GM19193 (cell line): ENCODE results near the gene OR2T12.

ENCODE experiments used
- POLR2A ChIP-seq: IDR thresholded peaks from 4 replicates; pipeline ENCODE4 v1.6.1; 2011; ENCODE audit not compliant: insufficient read depth, insufficient read length; ENCODE audit errors: extremely low read depth

OR2T12 gene, protein sequence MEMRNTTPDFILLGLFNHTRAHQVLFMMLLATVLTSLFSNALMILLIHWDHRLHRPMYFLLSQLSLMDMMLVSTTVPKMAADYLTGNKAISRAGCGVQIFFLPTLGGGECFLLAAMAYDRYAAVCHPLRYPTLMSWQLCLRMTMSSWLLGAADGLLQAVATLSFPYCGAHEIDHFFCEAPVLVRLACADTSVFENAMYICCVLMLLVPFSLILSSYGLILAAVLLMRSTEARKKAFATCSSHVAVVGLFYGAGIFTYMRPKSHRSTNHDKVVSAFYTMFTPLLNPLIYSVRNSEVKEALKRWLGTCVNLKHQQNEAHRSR

DNA sequence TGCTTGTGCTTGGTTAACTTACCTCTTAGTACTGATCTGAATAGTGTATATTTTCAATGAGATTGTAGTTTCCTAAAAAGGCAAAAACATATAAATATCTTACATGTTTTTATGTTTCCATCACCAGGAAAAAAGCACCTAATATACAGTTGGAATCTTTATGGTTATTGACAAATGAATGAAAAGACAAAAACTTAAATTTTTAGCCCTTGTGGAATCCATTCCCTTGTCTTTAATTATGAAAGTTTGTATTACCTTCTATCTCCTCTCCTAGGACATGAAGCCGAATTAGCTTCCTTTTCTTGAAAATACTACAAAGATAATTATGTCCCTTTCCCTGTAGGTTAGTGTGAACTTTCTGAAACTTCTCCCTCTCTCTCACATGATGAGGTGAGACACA, at the start of gene OR2T12:
Gene OR2T12 (minus strand): TSS at position 101 of the 400 bp plus-strand sequence. CDS start 7,846 bp downstream, outside the sequence.
- no peak for TF ChIP-seq POLR2A

DNA sequence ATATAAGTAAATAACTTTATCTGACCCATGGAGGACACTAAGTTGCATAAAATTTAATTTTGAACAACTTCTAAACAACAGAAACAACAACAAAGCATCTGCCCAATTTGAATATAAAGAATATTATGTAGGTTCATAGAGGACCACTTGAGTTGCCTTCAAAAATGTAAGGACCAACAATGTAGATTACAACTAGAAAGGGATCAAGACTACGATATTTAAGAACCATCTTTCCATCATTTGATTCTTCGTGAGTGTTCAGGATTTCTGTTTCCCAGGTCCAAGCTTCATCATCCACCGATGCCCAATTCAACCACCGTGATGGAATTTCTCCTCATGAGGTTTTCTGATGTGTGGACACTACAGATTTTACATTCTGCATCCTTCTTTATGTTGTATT, 45.3 kb upstream of the OR2T12 start, which contains the start of gene OR14C36:
Gene OR14C36 (plus strand): TSS at position 301 of the 400 bp plus-strand sequence. CDS start 0 bp downstream, at position 301.
- no peak for TF ChIP-seq POLR2A

DNA sequence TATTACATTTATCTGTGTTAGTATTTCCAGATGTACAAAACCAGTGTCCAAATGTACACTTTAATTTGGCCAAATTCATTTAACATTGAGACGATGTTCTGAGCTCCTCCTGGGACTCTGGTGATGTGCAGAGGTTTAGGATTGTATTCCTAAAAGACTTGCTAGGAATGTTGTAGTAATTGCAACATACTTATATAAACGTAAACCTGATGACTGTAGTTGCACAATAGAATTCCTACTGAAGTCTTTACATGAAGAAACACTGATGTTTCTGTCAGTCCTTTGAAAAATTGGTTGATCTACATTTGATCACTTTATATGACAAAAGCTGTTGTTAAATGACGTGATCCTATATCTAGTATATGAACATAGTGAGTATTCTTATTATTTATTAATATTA, 40.2 kb upstream of the OR2T12 start:
- no peak for TF ChIP-seq POLR2A

DNA sequence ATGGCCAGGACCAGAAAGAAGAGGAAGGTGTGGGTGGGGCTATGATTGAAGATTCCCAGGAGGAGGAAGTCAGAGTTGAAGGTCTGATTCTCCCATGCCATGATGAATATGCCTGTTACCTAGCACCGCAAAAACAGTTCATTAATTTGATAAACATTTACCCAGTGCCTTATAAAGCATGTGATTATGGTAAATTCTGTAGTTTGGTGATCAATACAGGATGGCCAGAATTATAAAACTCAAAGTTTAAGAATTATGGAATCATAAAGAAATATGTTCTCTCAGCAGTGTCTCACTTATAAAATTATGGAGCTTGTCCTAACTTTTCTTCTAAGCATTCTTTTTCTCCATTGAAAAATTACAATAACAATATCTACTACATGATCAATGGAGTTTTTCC, 21.2 kb upstream of the OR2T12 start, which contains the start of gene OR2M7:
Gene OR2M7 (minus strand): TSS at position 101 of the 400 bp plus-strand sequence. CDS start 0 bp downstream, at position 101.
- no peak for TF ChIP-seq POLR2A

DNA sequence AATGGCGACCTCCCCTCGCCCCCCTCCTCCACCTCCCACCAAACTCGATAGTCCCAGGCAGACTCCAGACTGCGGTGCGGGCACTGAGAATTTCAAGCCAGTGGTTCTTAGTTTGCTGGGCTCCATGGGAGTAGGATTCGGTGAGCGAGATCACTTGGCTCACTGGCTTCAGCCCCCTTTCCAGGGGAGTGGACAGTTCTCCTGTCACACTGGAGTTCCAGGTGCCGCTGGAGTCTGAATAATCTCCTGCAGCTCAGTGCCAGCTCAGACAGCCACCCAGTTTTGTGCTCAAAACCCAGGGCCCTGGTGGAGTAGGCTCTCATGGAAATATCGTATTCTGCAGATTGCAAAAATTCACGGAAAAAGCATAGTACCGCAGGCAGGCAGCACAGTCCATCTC, 13.6 kb upstream of the OR2T12 start:
- TF ChIP-seq POLR2A = no peak

DNA sequence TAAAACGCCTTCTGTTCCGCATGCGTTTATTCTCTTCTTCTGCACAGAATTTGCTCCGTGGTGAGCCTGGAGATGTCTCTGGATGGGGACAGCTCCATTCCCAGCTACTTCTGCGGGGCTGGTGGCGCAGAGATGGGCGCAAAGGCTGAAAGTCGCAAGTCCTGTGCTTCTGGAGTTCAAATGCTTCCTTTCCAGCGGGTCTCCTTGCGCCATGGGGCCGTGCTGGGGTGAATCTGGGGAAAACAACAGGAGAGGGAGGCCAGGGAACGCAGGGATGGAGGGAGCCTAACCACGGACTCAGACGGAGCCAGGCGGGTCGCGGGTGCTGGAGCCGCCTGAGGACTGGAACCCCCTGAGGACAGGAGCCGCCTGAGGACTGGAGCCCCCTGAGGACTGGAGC, 2.9 kb upstream of the OR2T12 start:
- no peak for TF ChIP-seq POLR2A

DNA sequence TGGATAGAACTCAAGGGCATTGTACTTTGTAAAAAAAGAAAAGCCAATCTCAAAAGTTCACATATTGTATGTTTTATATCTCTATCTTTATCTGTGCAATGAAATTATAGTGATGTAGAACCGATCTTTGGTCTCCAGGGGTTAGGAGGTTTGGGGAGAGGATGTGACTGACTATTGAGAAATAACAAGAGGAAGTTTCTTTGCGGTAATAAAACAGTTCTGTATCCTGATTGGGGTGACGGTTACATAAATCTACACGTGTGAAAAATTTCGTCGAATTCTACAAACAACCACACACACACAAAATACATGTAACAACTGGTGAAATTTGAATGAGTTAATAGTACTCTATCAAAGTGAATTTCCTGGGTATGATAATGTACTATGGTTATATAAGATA, 14.8 kb downstream of the OR2T12 start:
- TF ChIP-seq POLR2A = no peak

DNA sequence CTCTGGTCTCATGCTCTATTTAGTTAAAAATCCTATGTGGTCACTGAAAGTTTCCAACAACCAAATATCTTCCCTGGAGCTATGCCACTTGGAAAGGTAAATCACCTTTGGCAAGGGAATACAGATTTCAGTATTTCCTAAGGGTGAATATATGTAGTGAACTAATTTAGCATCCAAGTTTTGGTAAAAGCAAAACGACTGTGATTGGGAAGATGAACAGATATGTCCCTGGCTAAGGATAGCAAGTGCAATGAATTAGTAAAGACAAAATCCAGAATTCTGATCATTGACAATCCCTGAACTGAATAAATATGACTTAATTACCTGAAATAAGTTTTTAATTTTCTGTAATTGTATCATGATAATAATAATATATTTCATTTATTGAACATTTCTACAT, 25.3 kb downstream of the OR2T12 start, which contains the start of gene OR2T33:
Gene OR2T33 (minus strand): TSS at position 101 of the 400 bp plus-strand sequence. CDS start 4,162 bp downstream, outside the sequence.
- TF ChIP-seq POLR2A = no peak

DNA sequence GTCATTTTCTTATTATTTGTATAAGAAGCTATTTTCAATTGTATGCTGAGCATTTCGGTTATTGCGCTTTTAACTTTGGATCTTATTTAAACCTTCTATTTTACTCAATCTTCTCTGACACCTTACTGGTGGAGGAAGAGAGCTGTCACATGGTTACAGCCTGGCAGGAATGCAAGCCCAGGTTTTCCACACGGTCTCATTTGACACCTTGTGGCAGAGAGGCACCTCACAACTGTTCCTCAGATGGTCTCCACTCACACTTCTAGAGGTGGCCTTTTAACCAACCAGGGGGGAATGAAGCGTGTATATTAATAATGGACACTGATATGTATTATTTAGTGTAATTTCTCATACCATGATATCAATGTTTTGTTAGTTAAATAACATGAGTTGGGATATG, 35.0 kb downstream of the OR2T12 start:
- TF ChIP-seq POLR2A = no peak

DNA sequence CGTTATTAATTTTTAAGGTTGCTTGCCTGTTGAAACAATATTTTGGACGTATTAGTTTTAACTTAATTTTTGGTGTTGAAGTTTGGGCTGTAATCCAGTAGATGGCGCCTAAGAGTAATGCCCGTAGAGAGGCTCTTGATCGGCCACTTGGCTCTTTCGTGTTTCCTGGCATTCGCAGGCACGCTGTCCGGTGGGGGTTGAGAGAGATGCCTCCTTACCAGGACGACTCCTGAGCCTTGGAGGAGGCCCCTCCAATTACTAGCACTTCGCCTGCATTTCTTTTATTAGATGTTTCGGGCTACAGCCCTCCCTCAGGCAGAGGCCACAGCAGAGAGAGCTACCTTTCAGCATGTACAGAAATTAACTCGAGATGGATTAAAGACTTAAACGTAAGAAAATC, 60.0 kb downstream of the OR2T12 start:
- no peak for TF ChIP-seq POLR2A
